CD4-positive, alpha-beta T cell treated with Interleukin-10 for 1 hour (primary cell): ENCODE data around the gene TNFAIP1.
"Not testable (repeated sequence)": the region's sequence is repeated elsewhere in the genome, so short reads cannot be mapped to it uniquely, and the experiment has no call there.

Source experiments
- DNase-seq: peaks from one replicate; pipeline ENCODE4 v3.0.0-alpha.2; 2020

The TNFAIP1 gene

GRCh38 chr17:28335201-28335958 is at the start of gene TNFAIP1, which contains the start of gene IFT20:
TNFAIP1 (plus strand) TSS chr17:28335761; CDS start chr17:28339522, 3,761 bp downstream.
IFT20 (minus strand) TSS chr17:28335472; CDS start chr17:28331985, 3,487 bp downstream.
- peak; percentile 99 for DNase-seq

GRCh38 chr17:28285965-28286364 is 49.6 kb upstream of the TNFAIP1 start:
- DNase-seq: no peak

- DNase-seq: no peak
Observed at GRCh38 chr17:28290703-28291102, 44.9 kb upstream of the TNFAIP1 start.

GRCh38 chr17:28291780-28292330 is 43.7 kb upstream of the TNFAIP1 start:
- no peak for DNase-seq

GRCh38 chr17:28292878-28293277 is 42.7 kb upstream of the TNFAIP1 start:
- not testable (repeated sequence) for DNase-seq

- no peak for DNase-seq
Observed at GRCh38 chr17:28293994-28294393, 41.6 kb upstream of the TNFAIP1 start.

GRCh38 chr17:28295677-28296578 is 39.6 kb upstream of the TNFAIP1 start:
- no peak for DNase-seq

- DNase-seq: no peak
Observed at GRCh38 chr17:28298449-28298848, 37.1 kb upstream of the TNFAIP1 start.

GRCh38 chr17:28306954-28307401 is 28.6 kb upstream of the TNFAIP1 start:
- DNase-seq: no peak

- no peak for DNase-seq
Observed at GRCh38 chr17:28313841-28314240, 21.7 kb upstream of the TNFAIP1 start.

- DNase-seq: no peak
Observed at GRCh38 chr17:28315846-28316705, 19.5 kb upstream of the TNFAIP1 start.

- DNase-seq: no peak
Observed at GRCh38 chr17:28317099-28317965, 18.2 kb upstream of the TNFAIP1 start.

- no peak for DNase-seq
Observed at GRCh38 chr17:28317966-28318758, 17.4 kb upstream of the TNFAIP1 start.

GRCh38 chr17:28318759-28319597 is 16.6 kb upstream of the TNFAIP1 start, which contains the start of gene TMEM97:
TMEM97 (plus strand) TSS chr17:28319200; CDS start chr17:28319240, 40 bp downstream.
- peak; percentile 95 for DNase-seq

GRCh38 chr17:28319598-28319935 is 16.0 kb upstream of the TNFAIP1 start:
- DNase-seq: no peak

- DNase-seq: no peak
Observed at GRCh38 chr17:28320215-28321061, 15.1 kb upstream of the TNFAIP1 start.

- no peak for DNase-seq
Observed at GRCh38 chr17:28324267-28324745, 11.3 kb upstream of the TNFAIP1 start.

- DNase-seq: no peak
Observed at GRCh38 chr17:28324781-28325180, 10.8 kb upstream of the TNFAIP1 start.
